ENCODE measurements around the gene MLLT3. TPM values are rescaled to one million over a fixed set of nuclear protein-coding genes. Genes with fewer than 3 reads are reported as not detected.

The MLLT3 gene
- total RNA-seq, 6 experiments from 2014 or later: 0.43 to 2.5 (median 1.2) TPM

DNA sequence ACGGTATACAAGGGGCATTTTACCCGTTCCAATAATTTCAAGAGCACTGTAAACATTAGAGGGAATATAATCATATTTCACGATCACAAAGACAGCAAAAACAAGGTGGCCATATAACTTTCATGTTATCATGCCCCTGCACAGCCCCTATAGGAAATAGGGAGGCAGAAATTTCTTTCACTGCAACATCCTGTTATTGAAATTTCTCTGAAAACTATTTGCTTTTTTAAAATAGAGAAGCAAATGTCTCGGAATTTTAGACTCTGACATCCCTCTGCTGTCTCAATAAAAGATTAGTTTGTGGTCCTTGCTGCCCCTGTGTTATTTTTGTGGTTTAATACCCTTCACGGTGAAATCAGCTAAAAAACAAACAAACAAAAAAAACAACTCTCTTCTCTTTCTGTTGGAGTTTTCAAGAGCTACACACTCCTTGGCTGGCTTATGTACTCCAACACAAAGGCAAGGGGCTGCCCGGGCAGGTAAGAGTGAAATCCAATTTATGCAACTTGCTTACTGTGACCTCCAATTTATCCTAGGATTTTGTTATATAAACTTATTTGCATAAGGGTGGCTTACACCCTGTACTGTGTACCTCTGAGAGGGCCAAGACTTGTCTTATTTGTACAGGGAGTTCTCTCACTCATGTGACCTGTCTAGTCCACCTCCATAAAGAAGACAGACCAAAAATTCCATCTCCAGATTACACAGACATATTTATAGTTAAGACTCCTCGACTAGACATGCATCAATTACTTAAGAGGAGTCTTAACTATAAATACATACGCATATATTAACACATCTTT lies 223.6 kb downstream of the MLLT3 start:
- intact Hi-C loops (cut with DNase I): no loop called here
- no peak for TF ChIP-seq POLR2A (IDR thresholded peaks at IDR 0.05)
- TF ChIP-seq, protein P1, sequence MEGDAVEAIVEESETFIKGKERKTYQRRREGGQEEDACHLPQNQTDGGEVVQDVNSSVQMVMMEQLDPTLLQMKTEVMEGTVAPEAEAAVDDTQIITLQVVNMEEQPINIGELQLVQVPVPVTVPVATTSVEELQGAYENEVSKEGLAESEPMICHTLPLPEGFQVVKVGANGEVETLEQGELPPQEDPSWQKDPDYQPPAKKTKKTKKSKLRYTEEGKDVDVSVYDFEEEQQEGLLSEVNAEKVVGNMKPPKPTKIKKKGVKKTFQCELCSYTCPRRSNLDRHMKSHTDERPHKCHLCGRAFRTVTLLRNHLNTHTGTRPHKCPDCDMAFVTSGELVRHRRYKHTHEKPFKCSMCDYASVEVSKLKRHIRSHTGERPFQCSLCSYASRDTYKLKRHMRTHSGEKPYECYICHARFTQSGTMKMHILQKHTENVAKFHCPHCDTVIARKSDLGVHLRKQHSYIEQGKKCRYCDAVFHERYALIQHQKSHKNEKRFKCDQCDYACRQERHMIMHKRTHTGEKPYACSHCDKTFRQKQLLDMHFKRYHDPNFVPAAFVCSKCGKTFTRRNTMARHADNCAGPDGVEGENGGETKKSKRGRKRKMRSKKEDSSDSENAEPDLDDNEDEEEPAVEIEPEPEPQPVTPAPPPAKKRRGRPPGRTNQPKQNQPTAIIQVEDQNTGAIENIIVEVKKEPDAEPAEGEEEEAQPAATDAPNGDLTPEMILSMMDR (IDR thresholded peaks at IDR 0.05): no peak
- H3K4me1 ChIP-seq: no peaks in the 10 kb centered on the region
- no peak for DNase-seq
- H3K27ac ChIP-seq: no peak overlapping the region
- H3K9me3 ChIP-seq: no peaks in the 10 kb centered on the region
- peak in 2 of 4 donors; percentile 22 to 62 for ATAC-seq
- H3K4me3 ChIP-seq: no peak overlapping the region
- 56% methylated on average over 8 of the region's 8 CpGs for WGBS (ENCODE audit: insufficient coverage, low coverage, low lambda C conversion rate, missing lambda C conversion rate)
- no peaks in the 10 kb centered on the region for H3K27me3 ChIP-seq
- H3K36me3 ChIP-seq: no peaks in the 10 kb centered on the region

DNA sequence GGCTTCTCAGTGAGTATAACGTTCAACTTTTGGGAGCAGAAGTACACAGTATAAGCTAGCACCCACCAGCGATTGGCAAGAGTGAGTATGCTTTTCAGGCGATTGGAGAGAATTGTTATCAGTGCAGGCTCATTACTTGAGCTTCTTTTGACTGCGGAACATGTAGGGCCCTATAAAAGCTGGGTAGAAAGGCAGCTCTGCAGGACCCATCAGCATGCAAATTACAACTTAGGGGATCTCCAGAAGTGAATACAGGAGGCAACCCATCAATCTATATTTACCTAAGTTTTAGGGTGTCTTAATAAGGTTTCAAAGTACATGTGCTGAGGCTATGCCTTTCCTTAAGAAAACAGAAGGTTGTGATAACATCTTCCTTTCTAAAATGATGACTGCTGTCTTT lies 225.0 kb downstream of the MLLT3 start:
- ATAC-seq (no peak), DNase-seq (no peak)
- no peaks in the 10 kb centered on the region for H3K27me3 ChIP-seq
- intact Hi-C loops (cut with DNase I): no loop called here
- no peaks in the 10 kb centered on the region for H3K4me1 ChIP-seq
- H3K27ac ChIP-seq: no peak overlapping the region
- H3K9me3 ChIP-seq: no peaks in the 10 kb centered on the region
- TF ChIP-seq POLR2A (IDR thresholded peaks at IDR 0.05): no peak
- TF ChIP-seq, protein P1 (IDR thresholded peaks at IDR 0.05): no peak
- H3K36me3 ChIP-seq: no peaks in the 10 kb centered on the region
- 83% methylated on average over 4 of the region's 4 CpGs for WGBS (ENCODE audit: insufficient coverage, low coverage, low lambda C conversion rate, missing lambda C conversion rate)
- H3K4me3 ChIP-seq: no peak overlapping the region

DNA sequence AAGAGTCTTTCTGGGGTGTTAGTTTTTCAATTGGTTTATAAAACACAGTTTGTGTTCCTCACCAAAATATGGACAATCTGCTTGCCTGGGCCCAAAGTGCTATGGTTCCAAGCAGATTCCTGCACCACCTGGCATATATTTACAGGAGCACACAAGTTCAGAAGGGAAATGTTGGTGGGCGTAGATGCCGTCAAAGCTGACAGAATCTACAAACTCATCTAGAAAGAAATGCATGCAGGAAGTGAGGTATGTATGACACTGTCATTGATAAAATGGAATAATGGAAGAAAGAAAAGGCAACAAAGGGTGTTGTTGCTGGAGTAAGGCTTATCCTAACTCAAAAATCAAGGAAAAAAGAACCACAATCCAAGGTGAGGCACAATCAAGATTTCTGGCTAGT lies 225.8 kb downstream of the MLLT3 start:
- Histone ChIP-seq H3K4me3 (no peak overlapping the region), H3K27me3 (no peaks in the 10 kb centered on the region), H3K4me1 (no peaks in the 10 kb centered on the region), H3K9me3 (no peaks in the 10 kb centered on the region), H3K36me3 (no peaks in the 10 kb centered on the region), H3K27ac (no peak overlapping the region)
- DNase-seq: no peak
- no peak for ATAC-seq
- TF ChIP-seq POLR2A (IDR thresholded peaks at IDR 0.05): no peak
- TF ChIP-seq, protein P1 (IDR thresholded peaks at IDR 0.05): no peak
- intact Hi-C loops (cut with DNase I): no loop called here
- WGBS (ENCODE audit: insufficient coverage, low coverage, low lambda C conversion rate, missing lambda C conversion rate): 81% methylated on average over 2 of the region's 2 CpGs

- no peaks in the 10 kb centered on the region for H3K27me3 ChIP-seq
- H3K9me3 ChIP-seq: no peaks in the 10 kb centered on the region
- intact Hi-C loops (cut with DNase I): no loop called here
- no peaks in the 10 kb centered on the region for H3K36me3 ChIP-seq
- TF ChIP-seq, protein P1 (IDR thresholded peaks at IDR 0.05): no peak
- no peak for TF ChIP-seq POLR2A (IDR thresholded peaks at IDR 0.05)
- H3K27ac ChIP-seq: no peak overlapping the region
- no peak for ATAC-seq
- no peak overlapping the region for H3K4me3 ChIP-seq
- H3K4me1 ChIP-seq: peaks cover 0 to 8% (median 0%) of the 10 kb centered on the region in 4 donors
- 72% methylated on average over 2 of the region's 2 CpGs for WGBS (ENCODE audit: insufficient coverage, low coverage, low lambda C conversion rate, missing lambda C conversion rate)
- no peak for DNase-seq
Measured at GRCh38 chr9:20395651-20396050, 226.6 kb downstream of the MLLT3 start.

Measured in right lobe of liver (tissue), 6 donors.